HepG2 (cell line): ENCODE results near the gene ABT1. TPM values are rescaled to one million over a fixed set of nuclear protein-coding genes. Genes with fewer than 3 reads are reported as not detected.
A peak's percentile ranks its signal among the peaks of the same experiment; 100 is the strongest.

Experiments
- ATAC-seq: fragments of 200-7000 bp; cut with Tn5 transposase; 3 replicates; pipeline ENCODE4 v1.9.1; 2020; ENCODE audit warnings: mild to moderate bottlenecking, moderate library complexity
- BruUV-seq: library from RNA; stranded (reverse); fragments of 400-500 nt; replicated peaks from 2 replicates; lab custom pipeline; 2021; lab: Mats Ljungman, UMichigan
- CTCF ChIA-PET: fragments of 300-600 bp; formaldehyde crosslinking; extraction: SDS; loops from one replicate; lab custom pipeline; 2021; ENCODE audit warnings: low total read pairs, inconsistent platforms, low intra/inter-chr PET ratio; lab: Yijun Ruan, JAX
- POLR2A ChIA-PET: fragments of 350-600 bp; sonication (Branson Sonifier 250); formaldehyde crosslinking; loops from one replicate; lab custom pipeline; 2020; ENCODE audit warnings: antibody characterized with exemption, inconsistent platforms; lab: Yijun Ruan, JAX
- DNase-seq: peaks from one replicate; pipeline ENCODE4 v3.0.0-alpha.2; 2015; ENCODE audit warnings: low spot score
- FAIRE-seq: peaks from 3 replicates; lab custom pipeline; 2011; peaks lifted over from hg19 to GRCh38; lab: Jason Lieb, UNC
- H2AFZ ChIP-seq: one replicate; pipeline ENCODE4 v1.6.1; 2011; ENCODE audit warnings: low read length, inconsistent platforms
- H3K27ac ChIP-seq: fragments of 300-600 bp; 3 replicates; pipeline ENCODE4 v1.8.0; 2011; ENCODE audit warnings: mixed run types, mild to moderate bottlenecking, mixed read lengths, low read length, inconsistent platforms; ENCODE audit not compliant: insufficient read depth; ENCODE audit errors: extremely low read length
- H3K27me3 ChIP-seq, 2 experiments: fragments of 200-600 bp in 1 of 2; 2 replicates in 1 of 2; 3 replicates in 1 of 2; pipeline versions ENCODE4 v1.6.0 to v1.8.0; 2011; ENCODE audit warnings: low read length in 2 of 2, mild to moderate bottlenecking in 2 of 2, moderate library complexity in 2 of 2, inconsistent platforms in 1 of 2; ENCODE audit not compliant: insufficient read depth in 2 of 2, control insufficient read depth in 1 of 2
- H3K36me3 ChIP-seq, 2 experiments: fragments of 200-600 bp in 1 of 2; replicated peaks in 1 of 2; 2 replicates in 1 of 2; 3 replicates in 1 of 2; pipeline versions ENCODE4 v1.5.1 to v1.8.0; 2011; ENCODE audit warnings: low read length in 2 of 2, inconsistent platforms in 1 of 2; ENCODE audit not compliant: insufficient read depth in 2 of 2, control insufficient read depth in 1 of 2
- H3K4me1 ChIP-seq: 2 replicates; pipeline ENCODE4 v1.5.1; 2012; ENCODE audit warnings: low read length, inconsistent platforms; ENCODE audit not compliant: insufficient read depth
- H3K4me2 ChIP-seq: 2 replicates; pipeline ENCODE4 v1.6.0; 2011; ENCODE audit warnings: low read depth, low read length, inconsistent platforms
- H3K4me3 ChIP-seq, 3 experiments: fragments of 200-600 bp in 1 of 3; sonication (generic), shearing (Covaris generic) in 1 of 3; replicated peaks in 1 of 3; 2 replicates each; pipeline ENCODE4 v1.5.1; 2011 to 2016; ENCODE audit warnings: low read length in 3 of 3, inconsistent platforms in 2 of 3, low read depth in 2 of 3, mild to moderate bottlenecking in 2 of 3, control low read depth in 1 of 3, mixed read lengths in 1 of 3; ENCODE audit not compliant: insufficient read depth in 1 of 3
- H3K79me2 ChIP-seq: one replicate; pipeline ENCODE4 v1.6.1; 2011; ENCODE audit warnings: low read length, inconsistent platforms; ENCODE audit not compliant: insufficient read depth
- H3K9ac ChIP-seq: 2 replicates; pipeline ENCODE4 v1.6.0; 2011; ENCODE audit warnings: mild to moderate bottlenecking, low read depth, low read length, inconsistent platforms; ENCODE audit not compliant: insufficient read depth
- H3K9me3 ChIP-seq: 2 replicates; pipeline ENCODE4 v1.5.1; 2012; ENCODE audit warnings: mild to moderate bottlenecking, low read length
- H4K20me1 ChIP-seq: 2 replicates; pipeline ENCODE4 v1.6.0; 2011; ENCODE audit warnings: inconsistent platforms, mild to moderate bottlenecking, low read length, moderate library complexity; ENCODE audit not compliant: insufficient read depth
- CEBPB ChIP-seq: IDR thresholded peaks from 2 replicates; pipeline ENCODE4 v1.6.1; 2011; ENCODE audit warnings: low read depth, low read length, improper control_type of control experiment, borderline replicate concordance
- ELF1 ChIP-seq: sonication (generic); formaldehyde crosslinking; IDR thresholded peaks from 2 replicates; pipeline ENCODE4 v1.4.0; 2020; ENCODE audit warnings: missing genetic modification reagents
- RFX1 ChIP-seq: fragments of 450-650 bp; IDR thresholded peaks from 2 replicates; pipeline ENCODE4 v1.6.1; 2017
- ZNF3 ChIP-seq: IDR thresholded peaks from 2 replicates; pipeline ENCODE4 v1.7.0; 2017; ENCODE audit warnings: inconsistent platforms
- WGBS: methylation state at CpG from one replicate; pipeline ENCODE4 v1.1.6; 2017; ENCODE audit warnings: low lambda C conversion rate; 5-methylcytosine and 5-hydroxymethylcytosine counted together
- in situ Hi-C: cut with HindIII; loops from 2 replicates; pipeline ENCODE4 v1.10.0; 2017; ENCODE audit warnings: low pct_unique_long_range_greater_than_20kb; ENCODE audit not compliant: extremely low pct_ligation_motif_present
- intact Hi-C: fragments of 100-400 bp; cut with micrococcal nuclease; formaldehyde crosslinking; loops from one replicate; pipeline ENCODE4 v1.10.0; 2022; ENCODE audit not compliant: unreplicated experiment
- polyA plus RNA-seq, 8 experiments: library from polyadenylated mRNA; depleted of rRNA in 3 of 8; stranded (reverse) in 7 of 8; unstranded in 1 of 8; fragments of >200 nt; fragmentation: Illumina TruSeq in 4 of 8; extraction: Trizol in 4 of 8; gene quantifications; 2 replicates each; pipeline versions ENCODE4 v1.2.1 to v1.2.3, GENCODE V29; 2011 to 2016; ENCODE audit warnings: low read depth in 4 of 8, missing spikeins in 1 of 8, mixed read lengths in 1 of 8; ENCODE audit not compliant: insufficient read depth in 1 of 8
- total RNA-seq, 5 experiments: library from RNA; depleted of rRNA; stranded (reverse); fragments of >200 nt; fragmentation: Illumina TruSeq; extraction: Trizol; gene quantifications; 2 replicates each; pipeline ENCODE4 v1.2.3, GENCODE V29; 2016; ENCODE audit warnings: low read depth in 1 of 5
- TF ChIP-seq, protein P1 (sequence below): sonication (generic); formaldehyde crosslinking; conservative IDR thresholded peaks from 2 replicates; pipeline ENCODE4 v1.8.0; 2022; ENCODE audit warnings: missing genetic modification reagents
- TF ChIP-seq, protein P2 (sequence below), 2 experiments: fragments of 450-650 bp in 1 of 2; sonication (generic) in 1 of 2; formaldehyde crosslinking; IDR thresholded peaks; 2 replicates each; pipeline versions ENCODE4 v1.5.0 to v1.8.0; 2020 to 2022; ENCODE audit warnings: mild to moderate bottlenecking in 1 of 2, missing genetic modification reagents in 1 of 2
- TF ChIP-seq, protein P3 (sequence below): fragments of 450-650 bp; IDR thresholded peaks from 2 replicates; pipeline ENCODE4 v1.6.1; 2016

ABT1 gene
- total and polyA plus RNA-seq, 2 of the 13 experiments (the other 11 are each of a cell fraction or from before 2014, with no cell fraction given), result 38.4 TPM

DNA sequence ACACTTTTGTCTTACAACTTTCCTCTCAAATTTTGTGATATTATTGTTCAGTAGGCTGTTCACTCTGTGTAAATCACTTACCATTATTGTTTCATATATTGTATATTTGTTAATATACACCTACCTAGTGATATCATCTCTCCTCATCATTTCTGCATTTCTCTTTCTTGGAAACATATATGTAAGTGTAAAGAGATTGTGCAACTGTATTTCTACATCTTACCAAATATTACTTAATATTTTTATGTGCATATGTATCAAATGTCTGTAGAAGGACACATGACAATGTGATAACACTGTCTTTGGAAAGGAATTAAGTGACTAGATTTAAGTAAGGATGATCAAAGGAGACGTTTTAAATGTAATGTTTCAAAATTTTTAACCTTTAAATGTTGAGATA is 32.6 kb downstream of the ABT1 start:
- Histone ChIP-seq H3K4me1 (no peaks in the 10 kb centered on the region), H3K27me3 (no peaks in the 10 kb centered on the region), H4K20me1 (no peaks in the 10 kb centered on the region), H2AFZ (no peak overlapping the region), H3K36me3 (no peaks in the 10 kb centered on the region; a peak in 1 of 5 replicates), H3K27ac (no peak overlapping the region), H3K79me2 (no peaks in the 10 kb centered on the region), H3K4me3 (no peak overlapping the region), H3K9me3 (peaks cover 7% of the 10 kb centered on the region; the same call in 1 of the 2 replicates), H3K4me2 (no peak overlapping the region), H3K9ac (no peak overlapping the region)
- ChIA-PET CTCF (no interaction called here), POLR2A (no interaction called here)
- WGBS, result 0% methylated on average over 1 of the region's 1 CpG
- no peak for DNase-seq
- intact Hi-C loops (no loop called here), in situ Hi-C loops (no loop called here)
- ATAC-seq, result no peak
- TF ChIP-seq, protein P1, sequence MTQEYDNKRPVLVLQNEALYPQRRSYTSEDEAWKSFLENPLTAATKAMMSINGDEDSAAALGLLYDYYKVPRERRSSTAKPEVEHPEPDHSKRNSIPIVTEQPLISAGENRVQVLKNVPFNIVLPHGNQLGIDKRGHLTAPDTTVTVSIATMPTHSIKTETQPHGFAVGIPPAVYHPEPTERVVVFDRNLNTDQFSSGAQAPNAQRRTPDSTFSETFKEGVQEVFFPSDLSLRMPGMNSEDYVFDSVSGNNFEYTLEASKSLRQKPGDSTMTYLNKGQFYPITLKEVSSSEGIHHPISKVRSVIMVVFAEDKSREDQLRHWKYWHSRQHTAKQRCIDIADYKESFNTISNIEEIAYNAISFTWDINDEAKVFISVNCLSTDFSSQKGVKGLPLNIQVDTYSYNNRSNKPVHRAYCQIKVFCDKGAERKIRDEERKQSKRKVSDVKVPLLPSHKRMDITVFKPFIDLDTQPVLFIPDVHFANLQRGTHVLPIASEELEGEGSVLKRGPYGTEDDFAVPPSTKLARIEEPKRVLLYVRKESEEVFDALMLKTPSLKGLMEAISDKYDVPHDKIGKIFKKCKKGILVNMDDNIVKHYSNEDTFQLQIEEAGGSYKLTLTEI (CRISPR knock-in tag), result no peak
- TF ChIP-seq CEBPB, result peak; percentile 41
- no TSS peak for BruUV-seq
- FAIRE-seq, result no peak

DNA sequence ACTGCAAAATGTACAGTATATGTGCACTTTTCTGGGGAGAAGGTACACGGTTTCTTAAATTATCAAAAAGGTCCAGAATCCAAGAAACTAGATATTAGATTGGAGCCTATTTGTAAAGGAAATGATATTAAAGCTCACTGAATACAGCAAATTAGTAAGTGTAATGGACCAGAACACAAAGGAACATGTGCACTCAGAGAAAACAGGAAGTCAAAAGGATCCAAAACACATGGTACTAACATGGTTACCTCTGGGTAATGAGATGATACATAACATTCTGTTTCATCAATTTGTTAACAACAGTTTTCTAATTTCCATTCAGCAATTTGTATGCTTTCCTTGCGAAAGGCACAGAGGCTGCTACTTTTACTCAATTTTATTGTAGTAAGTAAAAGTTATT is 44.1 kb downstream of the ABT1 start:
- CTCF ChIA-PET, result no interaction called here
- no peak for FAIRE-seq
- no peaks in the 10 kb centered on the region for H3K4me1 ChIP-seq
- H3K9me3 ChIP-seq, result peaks cover 62% of the 10 kb centered on the region
- no peak overlapping the region for H3K9ac ChIP-seq
- no peaks in the 10 kb centered on the region for H3K27me3 ChIP-seq
- H3K27ac ChIP-seq, result no peak overlapping the region
- in situ Hi-C loops (no loop called here), intact Hi-C loops (no loop called here)
- no peak overlapping the region for H3K4me3 ChIP-seq
- H3K79me2 ChIP-seq, result peaks cover 8% of the 10 kb centered on the region
- POLR2A ChIA-PET, result no interaction called here
- H4K20me1 ChIP-seq, result no peaks in the 10 kb centered on the region
- no peak overlapping the region for H2AFZ ChIP-seq
- H3K4me2 ChIP-seq, result no peak overlapping the region
- TF ChIP-seq, protein P2, sequence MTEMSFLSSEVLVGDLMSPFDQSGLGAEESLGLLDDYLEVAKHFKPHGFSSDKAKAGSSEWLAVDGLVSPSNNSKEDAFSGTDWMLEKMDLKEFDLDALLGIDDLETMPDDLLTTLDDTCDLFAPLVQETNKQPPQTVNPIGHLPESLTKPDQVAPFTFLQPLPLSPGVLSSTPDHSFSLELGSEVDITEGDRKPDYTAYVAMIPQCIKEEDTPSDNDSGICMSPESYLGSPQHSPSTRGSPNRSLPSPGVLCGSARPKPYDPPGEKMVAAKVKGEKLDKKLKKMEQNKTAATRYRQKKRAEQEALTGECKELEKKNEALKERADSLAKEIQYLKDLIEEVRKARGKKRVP (CRISPR knock-in tag; IDR thresholded peaks at IDR 0.05), result no peak
- TF ChIP-seq ELF1 (CRISPR knock-in tag) (no peak), ZNF3 (CRISPR knock-in tag) (no peak), RFX1 (no peak)
- TF ChIP-seq, protein P3, sequence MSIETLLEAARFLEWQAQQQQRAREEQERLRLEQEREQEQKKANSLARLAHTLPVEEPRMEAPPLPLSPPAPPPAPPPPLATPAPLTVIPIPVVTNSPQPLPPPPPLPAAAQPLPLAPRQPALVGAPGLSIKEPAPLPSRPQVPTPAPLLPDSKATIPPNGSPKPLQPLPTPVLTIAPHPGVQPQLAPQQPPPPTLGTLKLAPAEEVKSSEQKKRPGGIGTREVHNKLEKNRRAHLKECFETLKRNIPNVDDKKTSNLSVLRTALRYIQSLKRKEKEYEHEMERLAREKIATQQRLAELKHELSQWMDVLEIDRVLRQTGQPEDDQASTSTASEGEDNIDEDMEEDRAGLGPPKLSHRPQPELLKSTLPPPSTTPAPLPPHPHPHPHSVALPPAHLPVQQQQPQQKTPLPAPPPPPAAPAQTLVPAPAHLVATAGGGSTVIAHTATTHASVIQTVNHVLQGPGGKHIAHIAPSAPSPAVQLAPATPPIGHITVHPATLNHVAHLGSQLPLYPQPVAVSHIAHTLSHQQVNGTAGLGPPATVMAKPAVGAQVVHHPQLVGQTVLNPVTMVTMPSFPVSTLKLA, result peak; percentile 79
- no peak for ATAC-seq
- 99% methylated on average over 2 of the region's 2 CpGs for WGBS
- DNase-seq, result no peak
- BruUV-seq, result no TSS peak
- H3K36me3 ChIP-seq, result peaks cover 30 to 64% of the 10 kb centered on the region in 2 experiments
